Mononuclear cell (primary cell): ENCODE measurements around the gene CIITA. TPM values are rescaled to one million over a fixed set of nuclear protein-coding genes. Genes with fewer than 3 reads are reported as not detected.

Experiments used
- H3K27me3 ChIP-seq: 2 replicates; pipeline ENCODE4 v1.6.0; 2011; ENCODE audit warnings: low read length, control low read depth; ENCODE audit not compliant: insufficient read depth
- H3K4me1 ChIP-seq: 2 replicates; pipeline ENCODE4 v1.5.1; 2011; ENCODE audit warnings: mild to moderate bottlenecking, low read length, control low read depth; ENCODE audit not compliant: insufficient read depth
- H3K4me3 ChIP-seq: 2 replicates; pipeline ENCODE4 v1.5.1; 2011; ENCODE audit warnings: mild to moderate bottlenecking, low read length, moderate library complexity
- H3K9me3 ChIP-seq: 2 replicates; pipeline ENCODE4 v1.5.1; 2011; ENCODE audit warnings: low read depth, mild to moderate bottlenecking, control low read depth, low read length
- total RNA-seq: library from RNA; depleted of rRNA; stranded (reverse); fragments of >200 nt; gene quantifications from one replicate; pipeline ENCODE4 v1.2.3, GENCODE V29; 2012

CIITA gene
- total RNA-seq, 1 donor: 10.4 TPM

- Histone ChIP-seq H3K4me3 (no peak overlapping the region), H3K4me1 (peaks cover 21% of the 10 kb centered on the region), H3K9me3 (no peaks in the 10 kb centered on the region), H3K27me3 (no peaks in the 10 kb centered on the region)
Observed at GRCh38 chr16:10840703-10841102, 36.3 kb upstream of the CIITA start.

- H3K4me3 ChIP-seq: no peak overlapping the region
- no peaks in the 10 kb centered on the region for H3K9me3 ChIP-seq
- no peaks in the 10 kb centered on the region for H3K27me3 ChIP-seq
- H3K4me1 ChIP-seq: peaks cover 71% of the 10 kb centered on the region
Observed at GRCh38 chr16:10846213-10846998, 30.6 kb upstream of the CIITA start.

GRCh38 chr16:10847176-10847575 lies 29.8 kb upstream of the CIITA start:
- Histone ChIP-seq H3K9me3 (no peaks in the 10 kb centered on the region), H3K4me1 (peaks cover 78% of the 10 kb centered on the region), H3K4me3 (no peak overlapping the region), H3K27me3 (no peaks in the 10 kb centered on the region)

GRCh38 chr16:10849736-10850477 lies 27.1 kb upstream of the CIITA start:
- Histone ChIP-seq H3K4me3 (no peak overlapping the region), H3K27me3 (no peaks in the 10 kb centered on the region), H3K4me1 (peaks cover 69% of the 10 kb centered on the region), H3K9me3 (no peaks in the 10 kb centered on the region)

GRCh38 chr16:10850478-10850850 lies 26.5 kb upstream of the CIITA start:
- Histone ChIP-seq H3K27me3 (no peaks in the 10 kb centered on the region), H3K4me3 (no peak overlapping the region), H3K9me3 (no peaks in the 10 kb centered on the region), H3K4me1 (peaks cover 69% of the 10 kb centered on the region)

GRCh38 chr16:10851512-10851911 lies 25.5 kb upstream of the CIITA start:
- no peaks in the 10 kb centered on the region for H3K27me3 ChIP-seq
- H3K4me3 ChIP-seq: no peak overlapping the region
- H3K4me1 ChIP-seq: peaks cover 59% of the 10 kb centered on the region
- H3K9me3 ChIP-seq: no peaks in the 10 kb centered on the region

- Histone ChIP-seq H3K4me1 (peaks cover 51% of the 10 kb centered on the region), H3K27me3 (no peaks in the 10 kb centered on the region), H3K9me3 (no peaks in the 10 kb centered on the region), H3K4me3 (no peak overlapping the region)
Observed at GRCh38 chr16:10852286-10852685, 24.7 kb upstream of the CIITA start.

- peaks cover 44% of the 10 kb centered on the region for H3K4me1 ChIP-seq
- no peaks in the 10 kb centered on the region for H3K27me3 ChIP-seq
- H3K4me3 ChIP-seq: no peak overlapping the region
- no peaks in the 10 kb centered on the region for H3K9me3 ChIP-seq
Observed at GRCh38 chr16:10852948-10853347, 24.1 kb upstream of the CIITA start.

- H3K4me1 ChIP-seq: peaks cover 18% of the 10 kb centered on the region
- H3K4me3 ChIP-seq: no peak overlapping the region
- no peaks in the 10 kb centered on the region for H3K27me3 ChIP-seq
- no peaks in the 10 kb centered on the region for H3K9me3 ChIP-seq
Observed at GRCh38 chr16:10856042-10856441, 21.0 kb upstream of the CIITA start.

- Histone ChIP-seq H3K4me3 (no peak overlapping the region), H3K9me3 (no peaks in the 10 kb centered on the region), H3K27me3 (no peaks in the 10 kb centered on the region), H3K4me1 (peaks cover 14% of the 10 kb centered on the region)
Observed at GRCh38 chr16:10858203-10858602, 18.8 kb upstream of the CIITA start.

- H3K9me3 ChIP-seq: no peaks in the 10 kb centered on the region
- H3K27me3 ChIP-seq: no peaks in the 10 kb centered on the region
- H3K4me3 ChIP-seq: no peak overlapping the region
- peaks cover 15% of the 10 kb centered on the region for H3K4me1 ChIP-seq
Observed at GRCh38 chr16:10859020-10859419, 18.0 kb upstream of the CIITA start.

GRCh38 chr16:10859658-10860057 lies 17.3 kb upstream of the CIITA start:
- H3K4me1 ChIP-seq: peaks cover 15% of the 10 kb centered on the region
- no peak overlapping the region for H3K4me3 ChIP-seq
- H3K9me3 ChIP-seq: no peaks in the 10 kb centered on the region
- no peaks in the 10 kb centered on the region for H3K27me3 ChIP-seq

- no peaks in the 10 kb centered on the region for H3K9me3 ChIP-seq
- H3K4me1 ChIP-seq: peaks cover 36% of the 10 kb centered on the region
- H3K27me3 ChIP-seq: no peaks in the 10 kb centered on the region
- no peak overlapping the region for H3K4me3 ChIP-seq
Observed at GRCh38 chr16:10862438-10862837, 14.6 kb upstream of the CIITA start.

GRCh38 chr16:10865991-10866966 lies 10.7 kb upstream of the CIITA start:
- H3K4me3 ChIP-seq: no peak overlapping the region
- H3K4me1 ChIP-seq: peaks cover 74% of the 10 kb centered on the region

GRCh38 chr16:10867199-10867598 lies 9.8 kb upstream of the CIITA start:
- no peaks in the 10 kb centered on the region for H3K27me3 ChIP-seq
- H3K9me3 ChIP-seq: no peaks in the 10 kb centered on the region
- H3K4me1 ChIP-seq: peaks cover 80% of the 10 kb centered on the region
- no peak overlapping the region for H3K4me3 ChIP-seq

More at GRCh38 chr16:10865991-10866966, 10.7 kb upstream of the CIITA start:
- Histone ChIP-seq H3K9me3 (no peaks in the 10 kb centered on the region), H3K27me3 (no peaks in the 10 kb centered on the region)
